ENCODE results near the gene HIVEP3. TPM values are rescaled to one million over a fixed set of nuclear protein-coding genes. Genes with fewer than 3 reads are reported as not detected.

Gene HIVEP3
- total RNA-seq, 1 experiment from 2014 or later, result 6.0 TPM

- BruUV-seq (replicated peaks), result no TSS peak
- DNase-seq (ENCODE audit: low read depth, low spot score) (no peak), ATAC-seq (no peak)
- Histone ChIP-seq H3K36me3 (ENCODE audit: control insufficient read depth, insufficient read depth, low read length) (no peaks in the 10 kb centered on the region), H3K9me3 (ENCODE audit: control insufficient read depth, insufficient read depth, low read depth, low read length) (no peaks in the 10 kb centered on the region), H3K27me3 (ENCODE audit: control insufficient read depth, insufficient read depth, low read length) (no peaks in the 10 kb centered on the region), H3K27ac (ENCODE audit: low read length) (no peak overlapping the region), H3K4me1 (ENCODE audit: control insufficient read depth, insufficient read depth, low read length) (no peaks in the 10 kb centered on the region), H3K4me3 (ENCODE audit: low read depth in 2 of 2, low read length in 2 of 2) (no peak overlapping the region)
- ChIA-PET POLR2A (interaction anchor here (0.7 kb wide), 1 partner anchor 9 kb away, joined by 5 read pairs; no protein-coding TSS in a partner anchor), CTCF (no interaction called here)
- no peak for TF ChIP-seq CTCF (IDR thresholded peaks at IDR 0.05)
- TF ChIP-seq TCF7L2 (IDR thresholded peaks at IDR 0.05; ENCODE audit: low read depth, low read length), result no peak
- TF ChIP-seq REST (IDR thresholded peaks at IDR 0.05; ENCODE audit: insufficient read depth in 1 of 2, low read depth in 2 of 2, low read length in 1 of 2), result no peak
- no peak for TF ChIP-seq SIN3A (IDR thresholded peaks at IDR 0.05; ENCODE audit: borderline replicate concordance, insufficient read depth, low read depth, low read length)
- no peak for TF ChIP-seq POLR2AphosphoS5 (IDR thresholded peaks at IDR 0.05; ENCODE audit: low read depth, low read length)
- intact Hi-C loops (cut with micrococcal nuclease; ENCODE audit: unreplicated experiment) (no loop called here), in situ Hi-C loops (cut with HindIII; ENCODE audit: low pct_unique_long_range_greater_than_20kb, low sequenced_read_pairs) (no loop called here)
These were observed 214.5 kb downstream of the HIVEP3 start for GRCh38 chr1:41704196-41704595.

DNA sequence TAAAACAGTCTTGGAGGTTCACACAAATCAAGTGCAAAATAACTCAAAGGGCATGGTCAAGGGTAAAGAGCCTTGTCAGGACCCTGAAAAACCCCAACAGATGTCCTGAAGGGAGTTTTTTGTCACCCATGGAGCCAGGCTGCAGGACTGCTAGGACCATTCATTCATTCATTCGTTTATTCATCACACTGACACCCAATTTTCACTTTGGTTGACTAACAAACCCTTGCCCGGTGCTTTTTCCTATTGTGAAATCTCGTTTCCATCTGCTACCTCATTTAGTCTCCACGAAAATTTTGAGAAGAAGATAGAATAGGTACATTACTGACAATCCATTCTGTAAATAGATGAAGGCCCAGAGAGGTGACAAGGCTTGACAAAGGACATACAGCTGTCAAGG, 216.0 kb downstream of the HIVEP3 start:
- H3K36me3 ChIP-seq (ENCODE audit: control insufficient read depth, insufficient read depth, low read length), result no peaks in the 10 kb centered on the region
- no peaks in the 10 kb centered on the region for H3K27me3 ChIP-seq (ENCODE audit: control insufficient read depth, insufficient read depth, low read length)
- H3K9me3 ChIP-seq (ENCODE audit: control insufficient read depth, insufficient read depth, low read depth, low read length), result no peaks in the 10 kb centered on the region
- no peak overlapping the region for H3K4me3 ChIP-seq (ENCODE audit: low read depth in 2 of 2, low read length in 2 of 2)
- no TSS peak for BruUV-seq (replicated peaks)
- H3K4me1 ChIP-seq (ENCODE audit: control insufficient read depth, insufficient read depth, low read length), result no peaks in the 10 kb centered on the region
- POLR2A ChIA-PET, result no interaction called here
- CTCF ChIA-PET, result no interaction called here
- intact Hi-C loops (cut with micrococcal nuclease; ENCODE audit: unreplicated experiment) (no loop called here), in situ Hi-C loops (cut with HindIII; ENCODE audit: low pct_unique_long_range_greater_than_20kb, low sequenced_read_pairs) (no loop called here)
- H3K27ac ChIP-seq (ENCODE audit: low read length), result no peak overlapping the region
- no peak for DNase-seq (ENCODE audit: low read depth, low spot score)
- TF ChIP-seq TCF7L2 (IDR thresholded peaks at IDR 0.05; ENCODE audit: low read depth, low read length) (no peak), POLR2AphosphoS5 (IDR thresholded peaks at IDR 0.05; ENCODE audit: low read depth, low read length) (no peak), CTCF (IDR thresholded peaks at IDR 0.05) (no peak), REST (IDR thresholded peaks at IDR 0.05; ENCODE audit: insufficient read depth in 1 of 2, low read depth in 2 of 2, low read length in 1 of 2) (no peak), SIN3A (IDR thresholded peaks at IDR 0.05; ENCODE audit: borderline replicate concordance, insufficient read depth, low read depth, low read length) (no peak)
- no peak for ATAC-seq

Data from Panc1 (cell line).